ENCODE results near the gene UBXN11.
A peak's percentile ranks its signal among the peaks of the same experiment; 100 is the strongest.
"Not testable (repeated sequence)": the region's sequence is repeated elsewhere in the genome, so short reads cannot be mapped to it uniquely, and the experiment has no call there.

UBXN11 gene

DNA sequence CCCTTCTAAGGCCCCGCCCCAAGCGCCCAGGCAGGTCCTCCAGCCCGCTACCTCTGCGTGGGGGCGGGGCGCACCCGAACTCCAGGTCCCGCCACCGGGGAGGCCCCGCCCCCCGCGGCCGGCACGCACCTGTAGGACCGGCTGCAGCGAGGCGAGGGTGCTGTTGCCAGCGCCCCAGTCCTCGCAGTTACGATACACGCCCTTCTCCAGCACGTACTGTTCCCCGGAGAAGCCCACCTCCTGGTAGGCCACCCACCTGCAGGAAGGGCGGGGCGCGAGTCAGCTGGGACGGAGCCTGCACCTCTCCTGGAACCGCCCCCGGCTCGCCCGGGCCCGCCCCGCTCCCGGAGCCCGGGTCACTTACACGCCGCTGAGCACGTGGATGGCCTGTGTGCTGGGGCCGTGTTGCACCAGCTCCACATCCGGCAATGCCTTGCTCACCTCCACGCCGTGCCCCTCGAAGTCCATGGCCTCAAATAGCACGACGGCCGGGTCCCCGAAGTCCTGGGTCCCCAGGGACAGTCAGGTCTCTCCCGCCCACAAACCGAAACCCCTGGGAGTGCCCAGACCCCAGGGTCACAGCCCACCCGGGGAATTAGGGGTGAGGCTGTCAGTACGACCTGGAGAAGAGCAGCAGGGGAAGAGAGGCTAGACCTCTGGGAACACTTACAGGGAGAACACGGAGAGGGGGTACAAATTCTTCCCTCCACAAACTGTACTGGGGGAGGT, 30.2 kb upstream of the UBXN11 start:
- DNase-seq, result peak; percentile 83

DNA sequence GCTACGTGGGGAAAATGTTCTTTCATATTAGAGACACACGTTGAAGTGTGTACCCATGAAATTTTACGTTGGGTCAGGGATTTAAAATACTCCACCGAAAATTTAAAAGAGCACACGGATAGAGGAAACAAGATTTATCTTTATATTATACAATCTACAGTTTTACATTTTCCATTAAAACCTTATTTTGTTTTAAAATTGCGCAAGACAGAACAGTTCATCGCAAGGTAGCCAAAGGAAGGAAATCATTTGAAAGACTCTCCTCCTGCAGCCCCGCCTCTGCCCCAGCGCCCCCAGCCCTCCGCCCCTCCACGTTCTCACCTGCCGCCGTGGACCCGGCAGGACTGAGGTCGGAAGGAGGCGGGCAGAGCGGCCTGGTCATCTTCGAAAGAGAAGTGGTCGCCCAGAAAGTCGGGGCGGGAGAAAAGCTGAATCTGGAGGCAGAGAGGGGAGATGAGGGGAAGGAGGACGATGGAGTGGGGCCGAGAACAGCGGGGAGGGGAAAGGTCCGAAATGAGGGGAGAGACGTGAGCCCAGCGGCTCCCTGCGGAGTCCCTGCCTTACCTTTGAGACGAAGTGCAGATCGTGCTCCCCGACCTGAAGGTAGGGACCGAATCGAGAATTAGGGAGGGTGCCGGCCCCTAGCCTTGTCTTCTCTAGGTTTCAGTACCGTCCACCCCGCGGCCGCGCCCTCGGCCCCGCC, 29.5 kb upstream of the UBXN11 start:
- DNase-seq, result no peak

DNA sequence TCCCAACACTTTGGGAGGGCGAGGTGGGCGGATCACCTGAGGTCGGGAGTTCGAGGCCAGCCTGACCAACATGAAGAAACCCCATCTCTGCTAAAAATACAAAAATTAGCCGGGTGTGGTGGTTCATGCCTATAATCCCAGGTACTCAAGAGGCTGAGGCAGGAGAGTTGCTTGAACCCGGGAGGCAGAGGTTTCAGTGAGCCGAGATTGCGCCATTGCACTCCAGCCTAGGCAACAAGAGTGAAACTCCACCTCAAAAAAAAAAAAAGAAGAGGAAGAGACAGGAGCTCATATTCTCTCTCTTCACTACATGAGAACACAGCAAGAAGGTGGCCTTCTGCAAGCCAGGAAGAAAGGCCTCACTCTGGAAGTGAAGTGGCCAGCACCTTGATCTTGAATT, 26.9 kb upstream of the UBXN11 start:
- DNase-seq, result not testable (repeated sequence)

- DNase-seq, result no peak
Measured at GRCh38 chr1:26330276-26330675, 23.8 kb upstream of the UBXN11 start.

GRCh38 chr1:26329380-26329779, 22.9 kb upstream of the UBXN11 start:
- not testable (repeated sequence) for DNase-seq

GRCh38 chr1:26328597-26328996, 22.2 kb upstream of the UBXN11 start:
- DNase-seq, result no peak

GRCh38 chr1:26327956-26328362, 21.5 kb upstream of the UBXN11 start:
- DNase-seq, result no peak

DNA sequence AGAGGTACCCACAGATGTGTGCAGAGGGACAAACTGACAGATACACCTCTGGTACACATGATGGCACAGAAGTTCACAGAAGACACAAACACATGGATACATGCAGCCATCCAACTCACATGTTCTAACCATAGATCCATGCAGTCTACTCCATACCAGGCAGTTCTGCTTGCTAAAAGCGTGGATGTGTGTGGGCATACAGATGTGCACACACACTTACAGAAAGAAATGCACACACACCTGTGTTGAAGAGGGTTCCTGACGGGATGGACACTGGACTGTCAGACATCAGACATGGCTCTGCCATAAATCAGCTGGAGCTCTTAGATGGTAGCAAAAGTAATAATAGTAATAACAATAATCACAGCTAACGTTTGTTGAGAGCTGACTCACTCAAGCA, 18.1 kb upstream of the UBXN11 start:
- DNase-seq, result no peak

DNA sequence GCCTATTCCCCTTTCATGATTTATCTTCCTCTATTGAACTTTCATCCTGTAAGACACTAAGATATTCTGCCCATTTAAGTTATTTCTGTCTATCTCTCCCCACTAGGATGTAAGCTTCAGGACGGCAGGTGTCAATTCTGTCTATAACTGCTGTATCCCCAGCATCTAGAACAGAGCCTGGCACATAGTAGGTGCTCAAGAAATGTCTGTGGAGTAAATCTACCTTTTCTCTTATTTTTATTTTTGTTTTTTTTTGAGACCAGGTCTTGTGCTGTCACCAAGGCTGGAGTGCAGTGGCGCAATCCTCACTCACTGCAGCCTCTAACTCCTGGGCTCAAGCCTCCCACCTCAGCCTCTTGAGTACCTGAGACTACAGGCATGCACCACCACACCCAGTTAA, 16.9 kb upstream of the UBXN11 start:
- DNase-seq, result no peak

GRCh38 chr1:26322042-26322331, 15.6 kb upstream of the UBXN11 start:
- DNase-seq, result no peak

GRCh38 chr1:26321315-26322041, 15.0 kb upstream of the UBXN11 start:
- peak; percentile 96 for DNase-seq

- peak; percentile 31 for DNase-seq
Measured at GRCh38 chr1:26320896-26321295, 14.5 kb upstream of the UBXN11 start.

- peak; percentile 57 for DNase-seq
Measured at GRCh38 chr1:26318338-26319064, 12.1 kb upstream of the UBXN11 start.

GRCh38 chr1:26317612-26318337, 11.3 kb upstream of the UBXN11 start, which contains the start of gene CD52:
Gene CD52, plus strand, starts transcription at chr1:26317958. Its CDS starts 60 bp downstream, at chr1:26318018.
- DNase-seq, result peak; percentile 47

- no peak for DNase-seq
Measured at GRCh38 chr1:26317146-26317545, 10.7 kb upstream of the UBXN11 start.

- no peak for DNase-seq
Measured at GRCh38 chr1:26315874-26316850, 9.7 kb upstream of the UBXN11 start.

DNA sequence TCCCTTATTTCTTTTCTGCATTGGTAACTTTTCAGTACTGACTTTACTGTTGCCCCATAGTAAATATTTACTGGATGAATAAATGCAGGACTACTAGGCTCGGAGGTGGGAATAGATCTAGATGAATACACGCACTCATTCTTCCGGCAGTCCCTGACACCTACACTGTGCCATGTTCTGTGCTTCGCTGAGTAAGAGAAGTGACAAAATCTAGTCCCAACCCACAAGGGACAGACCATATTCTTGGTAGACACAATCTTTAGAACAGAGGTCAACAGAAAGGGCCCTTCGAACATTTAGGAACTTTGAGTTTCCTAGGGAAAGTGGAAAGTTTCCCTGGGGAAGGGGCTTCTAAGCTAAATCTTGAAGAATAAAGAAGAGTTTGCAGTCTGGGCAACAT, 8.1 kb upstream of the UBXN11 start:
- DNase-seq, result no peak

DNA sequence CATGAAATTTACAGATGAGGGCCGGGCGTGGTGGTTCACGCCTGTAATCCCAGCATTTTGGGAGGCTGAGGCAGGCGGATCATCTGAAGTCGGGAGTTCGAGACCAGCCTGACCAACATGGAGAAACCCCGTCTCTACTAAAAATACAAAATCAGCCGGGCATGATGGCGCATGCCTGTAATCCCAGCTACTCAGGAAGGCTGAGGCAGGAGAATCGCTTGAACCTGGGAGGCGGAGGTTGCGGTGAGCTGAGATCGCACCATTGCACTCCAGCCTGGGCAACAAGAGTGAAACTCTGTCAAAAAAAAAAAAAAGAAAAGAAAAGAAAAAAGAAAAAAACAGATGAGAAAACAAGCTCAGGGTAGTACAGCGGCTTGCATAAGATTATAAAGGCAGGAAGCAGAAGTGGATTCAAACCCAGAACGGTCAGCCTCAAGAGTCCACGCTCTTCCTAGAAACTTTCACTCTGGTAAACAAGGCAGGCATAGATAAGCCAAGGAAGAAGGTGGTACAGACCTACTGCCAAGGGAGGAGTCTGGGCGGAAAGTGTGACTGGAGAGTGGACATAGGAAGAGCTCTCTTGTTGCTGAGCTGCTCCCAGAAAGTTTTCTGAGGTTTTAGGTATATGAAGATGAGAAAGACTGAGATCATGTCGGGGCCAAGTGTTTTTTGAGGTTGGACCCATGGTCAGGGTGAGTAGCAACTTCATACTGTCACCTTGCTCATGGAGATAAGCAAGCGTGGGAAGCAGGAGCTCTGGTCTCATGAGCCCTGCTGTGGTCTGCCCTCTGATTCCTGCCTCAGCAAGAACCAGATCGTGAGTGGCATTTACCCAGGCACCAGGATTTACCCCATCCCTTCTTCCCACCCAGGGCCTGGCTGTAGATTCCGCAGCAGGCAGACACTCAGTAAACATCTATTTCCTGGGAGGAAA, 1.8 kb upstream of the UBXN11 start:
- DNase-seq, result not testable (repeated sequence)

- DNase-seq, result no peak
Measured at GRCh38 chr1:26307363-26307781, 936 bp upstream of the UBXN11 start.

DNA sequence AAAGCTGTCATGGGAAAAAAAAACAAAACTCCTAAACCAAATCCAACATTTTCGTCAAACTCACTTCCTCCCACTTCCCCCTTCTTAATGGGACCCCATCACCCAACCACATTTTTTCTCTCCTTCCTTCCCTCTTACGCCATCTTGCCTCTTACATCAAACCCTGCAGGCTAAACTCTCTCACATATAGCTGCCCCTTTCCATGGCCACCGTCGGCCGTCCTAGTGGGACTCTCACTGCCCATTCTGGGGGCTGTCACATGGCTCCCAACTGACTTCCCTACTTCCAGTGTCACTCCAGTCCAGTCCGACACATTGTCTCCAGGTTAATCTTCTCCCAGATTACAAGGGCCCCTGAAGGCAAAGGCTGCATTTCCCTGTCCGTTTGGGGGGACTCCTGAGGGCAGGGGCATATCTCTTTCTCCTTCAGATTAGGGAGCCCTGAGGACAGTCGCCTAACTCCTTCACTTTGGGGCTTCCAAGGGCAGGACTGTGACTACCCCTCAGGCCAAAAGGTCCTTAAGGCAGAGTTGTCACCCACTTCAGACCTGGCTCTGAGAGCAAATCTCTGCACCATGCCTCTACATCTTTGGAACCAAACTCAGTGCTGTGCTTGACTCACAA, 658 bp downstream of the UBXN11 start:
- DNase-seq, result no peak
